GM21717 (cell line): ENCODE results near the gene STMN3.
"Not testable (repeated sequence)": the region's sequence is repeated elsewhere in the genome, so short reads cannot be mapped to it uniquely, and the experiment has no call there.

Experiments
- ATAC-seq: cut with Tn5 transposase; IDR thresholded peaks from one replicate; pipeline ENCODE4 v1.9.1; 2021; ENCODE audit warnings: mild to moderate bottlenecking, moderate library complexity; ENCODE audit not compliant: unreplicated experiment

The STMN3 gene

DNA sequence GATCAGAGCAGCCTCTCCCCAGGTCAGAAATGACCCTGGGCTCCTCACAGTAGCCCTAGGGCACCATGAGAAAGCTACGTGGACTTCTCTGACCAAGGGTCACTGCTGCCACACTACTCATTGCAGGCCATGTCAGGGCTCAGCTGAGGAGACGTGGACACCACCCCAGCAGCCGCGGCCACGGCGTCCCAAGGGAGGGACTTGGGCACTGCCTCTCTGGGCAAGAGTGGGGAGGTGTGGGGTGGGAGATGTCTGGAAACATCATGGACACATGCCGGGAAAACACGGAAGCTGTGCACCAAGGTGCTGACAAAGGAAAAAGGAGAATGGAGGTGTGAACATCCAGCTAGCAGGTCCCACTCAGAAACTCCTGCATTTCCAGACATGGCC is 35.4 kb downstream of the STMN3 start:
- ATAC-seq, result no peak

DNA sequence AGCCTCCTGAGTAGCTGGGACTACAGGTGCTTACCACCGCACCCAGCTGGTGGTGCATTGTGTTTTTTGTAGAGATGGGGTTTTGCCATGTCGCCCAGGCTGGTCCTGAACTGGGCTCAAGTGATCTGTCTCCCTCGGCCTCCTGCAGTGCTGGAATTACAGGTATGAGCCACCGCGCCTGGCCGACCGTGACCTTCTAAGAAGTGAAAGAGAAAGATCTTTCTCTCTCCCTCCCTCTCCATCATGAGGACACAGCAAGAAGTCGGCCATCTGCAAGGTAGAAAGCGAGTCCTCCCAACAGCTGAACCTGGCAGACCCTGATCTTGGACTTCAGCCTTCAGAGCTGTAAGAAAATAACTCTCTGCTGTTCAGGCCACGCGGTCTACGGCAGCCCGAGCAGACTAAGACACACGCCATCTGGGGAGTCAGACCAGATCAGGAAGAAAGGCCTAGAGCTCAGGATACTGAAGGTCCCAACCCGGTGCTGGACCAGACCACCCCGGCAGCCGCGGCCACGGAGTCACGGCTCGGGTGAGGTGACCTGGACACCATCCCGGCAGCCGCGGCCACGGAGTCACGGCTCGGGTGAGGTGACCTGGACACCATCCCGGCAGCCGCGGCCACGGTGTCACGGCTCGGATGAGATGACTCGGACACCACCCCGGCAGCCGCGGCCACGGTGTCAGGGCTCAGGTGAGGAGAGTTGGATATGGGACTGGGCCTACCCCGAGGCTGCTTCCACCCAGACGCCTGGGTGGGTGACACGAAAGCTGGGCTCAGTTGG is 35.9 kb downstream of the STMN3 start:
- ATAC-seq, result no peak

DNA sequence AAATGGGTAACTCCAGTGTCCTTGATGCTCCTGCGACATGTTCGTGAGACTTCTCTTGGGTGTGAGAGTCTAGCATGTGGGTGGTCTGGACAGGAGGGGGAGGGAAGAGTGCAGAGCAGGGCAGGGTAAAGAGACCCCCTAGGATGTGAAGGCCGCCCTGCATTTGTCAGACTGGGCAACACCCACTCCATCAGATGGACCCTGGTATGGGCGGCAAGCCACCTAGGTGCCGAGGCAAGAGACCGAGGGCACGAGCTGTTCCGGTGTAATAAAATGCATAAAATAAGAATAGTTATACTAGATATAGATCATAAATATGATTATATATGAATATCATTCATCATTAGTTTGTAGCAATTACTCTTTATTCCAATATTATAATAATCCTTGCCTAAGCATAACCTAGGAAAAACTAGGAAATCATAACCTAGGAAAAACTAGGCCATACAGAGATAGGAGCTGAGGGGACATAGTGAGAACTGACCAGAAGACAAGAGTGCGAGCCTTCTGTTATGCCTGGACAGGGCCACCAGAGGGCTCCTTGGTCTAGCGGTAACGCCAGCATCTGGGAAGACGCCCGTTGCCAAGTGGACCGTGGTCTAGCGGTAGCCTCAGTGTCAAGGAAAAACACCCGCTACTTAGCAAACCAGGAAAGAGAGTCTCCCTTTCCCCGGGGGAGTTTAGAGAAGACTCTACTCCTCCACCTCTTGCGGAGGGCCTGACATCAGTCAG is 39.2 kb downstream of the STMN3 start:
- not testable (repeated sequence) for ATAC-seq

DNA sequence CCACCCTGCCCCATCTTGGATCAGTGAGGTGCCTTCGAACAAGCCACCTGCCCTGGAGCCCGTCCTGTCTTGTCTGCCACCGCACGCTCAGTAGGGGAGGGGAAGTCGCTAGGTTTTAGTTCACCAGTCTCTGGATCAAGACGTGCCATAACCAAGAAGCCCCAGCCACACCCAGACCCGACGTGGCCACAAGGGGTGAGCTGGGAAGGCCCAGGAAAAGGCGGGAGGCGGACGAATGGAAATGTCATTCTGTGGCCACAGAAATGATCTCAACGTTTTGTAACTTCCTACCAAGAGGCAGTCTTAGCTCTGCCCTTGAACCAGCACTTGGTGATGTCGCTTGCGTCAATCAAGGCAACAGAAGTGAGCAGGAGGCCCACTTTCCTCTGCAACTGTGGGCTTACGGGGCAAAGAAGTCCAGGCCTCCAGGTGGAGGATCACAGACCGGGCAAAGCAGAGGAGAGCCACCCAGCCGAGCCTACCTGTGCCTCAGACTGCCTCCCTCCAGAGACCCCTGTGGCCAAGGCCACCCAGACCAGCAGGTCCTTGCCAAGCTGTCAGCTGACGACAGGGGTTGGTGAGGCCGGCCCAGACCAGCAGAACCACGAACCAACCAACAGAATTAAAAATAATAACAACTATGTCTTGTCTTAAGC is 40.8 kb downstream of the STMN3 start:
- ATAC-seq, result no peak

DNA sequence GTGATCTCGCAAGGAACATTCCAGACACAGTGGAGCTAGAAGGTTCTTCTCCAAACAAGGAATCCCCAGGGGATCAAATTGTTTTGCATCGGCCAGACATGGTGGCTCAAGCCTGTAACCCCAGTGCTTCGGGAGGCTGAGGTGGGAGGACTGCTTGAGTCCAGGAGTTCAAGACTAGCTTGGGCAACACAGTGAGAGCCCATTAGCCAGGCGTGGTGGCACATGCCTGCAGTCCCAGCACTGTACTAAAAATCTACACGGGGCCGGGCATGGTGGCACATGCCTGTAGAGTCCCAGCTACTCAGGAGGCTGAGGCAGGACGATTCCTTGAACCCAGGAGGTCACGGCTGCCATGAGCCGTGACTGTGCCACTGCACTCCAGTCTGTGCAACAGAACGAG is 41.6 kb downstream of the STMN3 start:
- no peak for ATAC-seq

DNA sequence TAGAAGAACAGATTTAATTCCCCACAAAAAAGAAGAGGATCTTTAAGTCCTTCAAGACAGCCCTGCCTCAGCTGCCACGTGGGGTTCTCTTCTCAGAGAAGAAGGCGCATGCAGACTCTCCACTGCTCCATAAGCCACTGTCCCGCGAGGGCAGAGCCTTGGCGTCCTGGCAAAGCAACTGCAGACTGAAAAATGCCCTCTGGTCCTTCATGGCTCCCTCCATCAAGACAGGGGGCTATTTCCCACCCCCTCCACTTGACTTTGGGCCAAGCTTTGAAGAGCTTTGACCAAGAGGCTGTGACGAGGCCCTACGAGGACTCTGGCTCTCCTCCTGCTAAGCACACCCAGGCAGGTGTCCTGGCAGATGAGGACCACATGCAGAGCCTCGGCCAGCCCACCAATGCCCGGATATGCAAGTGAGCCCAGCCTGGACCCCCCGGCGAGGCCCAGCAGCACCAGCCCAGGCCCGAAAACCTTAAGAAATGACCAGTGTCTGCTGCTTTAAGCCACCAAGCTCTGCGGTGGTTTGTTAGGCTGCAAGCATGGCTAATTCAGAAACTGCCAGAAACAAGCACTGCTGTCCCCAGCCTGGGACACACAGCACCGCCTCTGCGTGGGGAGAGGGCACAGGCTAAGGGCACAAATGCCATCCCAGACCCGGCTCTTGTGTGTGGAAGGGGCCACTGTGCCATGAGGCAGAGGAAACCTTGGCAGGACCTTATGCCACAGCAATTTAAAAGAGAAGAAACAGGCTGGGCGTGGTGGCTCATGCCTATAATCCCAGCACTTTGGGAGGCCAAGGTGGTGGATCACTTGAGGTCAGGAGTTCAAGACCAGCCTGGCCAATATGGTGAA is 42.4 kb downstream of the STMN3 start:
- no peak for ATAC-seq

DNA sequence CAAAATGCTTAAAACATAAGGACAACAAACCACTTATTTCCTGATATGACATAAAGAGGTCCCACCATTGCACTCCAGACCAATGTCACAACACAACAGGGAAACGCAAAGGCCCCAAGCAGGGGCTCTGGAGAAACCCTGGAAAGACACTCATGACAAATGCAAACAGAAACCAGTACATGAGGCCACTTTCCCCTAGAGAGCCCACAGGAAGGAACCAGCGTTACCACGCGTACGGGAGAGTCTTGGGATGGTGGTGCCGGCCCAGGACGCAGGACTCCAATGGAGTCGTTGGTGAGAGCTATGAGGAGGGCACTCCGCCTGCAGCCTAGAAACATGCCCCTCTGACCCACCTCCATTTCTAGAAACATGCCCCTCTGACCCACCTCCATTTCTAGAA is 46.5 kb downstream of the STMN3 start:
- no peak for ATAC-seq

DNA sequence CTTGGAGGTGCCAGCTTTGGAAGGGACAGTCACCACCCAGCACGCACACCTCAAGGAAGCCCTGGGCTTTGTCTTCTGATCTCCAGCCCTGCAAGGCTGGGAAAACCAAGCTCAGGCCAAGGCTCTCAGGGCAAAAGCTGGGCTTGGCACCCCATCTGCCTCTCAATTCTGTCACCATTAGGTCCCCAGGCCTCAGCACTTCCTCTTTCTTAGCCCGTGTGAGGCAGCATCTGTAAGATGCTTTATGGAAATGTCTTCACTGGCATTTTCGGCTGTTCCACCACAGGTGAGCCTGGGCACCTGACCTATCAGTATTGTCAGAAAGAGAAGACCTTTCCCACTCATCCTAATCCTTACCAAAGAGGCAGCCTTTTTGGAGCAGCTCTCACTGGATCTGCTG is 50.9 kb downstream of the STMN3 start:
- no peak for ATAC-seq

DNA sequence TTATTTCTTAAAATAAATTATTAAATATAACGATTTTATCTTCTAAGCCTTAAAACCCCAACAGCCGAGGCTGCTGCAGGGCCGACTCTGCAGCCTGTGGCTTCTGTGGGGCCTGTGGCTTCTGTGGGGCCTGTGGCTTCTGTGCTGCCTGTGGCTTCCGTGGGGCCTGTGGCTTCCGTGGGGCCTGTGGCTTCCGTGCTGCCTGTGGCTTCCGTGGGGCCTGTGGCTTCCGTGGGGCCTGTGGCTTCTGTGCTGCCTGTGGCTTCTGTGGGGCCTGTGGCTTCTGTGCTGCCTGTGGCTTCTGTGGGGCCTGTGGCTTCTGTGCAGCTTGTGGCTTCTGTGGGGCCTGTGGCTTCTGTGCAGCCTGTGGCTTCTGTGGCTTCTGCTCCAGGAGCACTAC is 51.5 kb downstream of the STMN3 start:
- ATAC-seq, result not testable (repeated sequence)

DNA sequence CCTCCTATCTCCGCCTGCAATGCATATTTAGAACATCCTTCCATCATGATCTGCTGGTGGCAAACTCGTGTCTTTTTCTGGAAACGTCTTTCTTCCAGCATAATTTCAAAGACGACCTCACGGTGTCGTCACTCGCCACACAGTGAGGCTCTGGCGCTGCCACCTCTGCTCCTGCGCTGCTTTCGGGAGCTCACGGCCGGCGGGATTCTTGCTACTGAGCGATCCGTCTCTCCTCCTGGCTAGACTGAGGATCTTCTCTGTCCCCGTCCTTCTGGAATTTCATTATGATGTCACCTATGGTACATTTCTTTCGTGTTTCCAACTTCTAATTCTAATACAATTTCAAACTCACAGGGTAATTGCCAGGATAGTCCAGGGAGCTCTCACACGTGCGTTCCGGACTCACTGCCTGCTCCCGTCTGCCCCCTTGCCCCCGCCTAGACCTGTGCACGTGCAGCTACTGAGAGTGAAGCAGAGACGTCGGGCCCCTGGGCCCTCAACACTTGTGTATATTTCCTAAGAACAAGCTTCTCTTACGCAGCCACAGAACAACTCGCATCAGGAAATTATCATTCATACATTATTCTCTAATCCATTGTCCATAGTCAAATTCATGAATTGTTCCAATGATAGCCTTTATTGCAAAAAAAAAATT is 53.7 kb downstream of the STMN3 start:
- ATAC-seq, result no peak

DNA sequence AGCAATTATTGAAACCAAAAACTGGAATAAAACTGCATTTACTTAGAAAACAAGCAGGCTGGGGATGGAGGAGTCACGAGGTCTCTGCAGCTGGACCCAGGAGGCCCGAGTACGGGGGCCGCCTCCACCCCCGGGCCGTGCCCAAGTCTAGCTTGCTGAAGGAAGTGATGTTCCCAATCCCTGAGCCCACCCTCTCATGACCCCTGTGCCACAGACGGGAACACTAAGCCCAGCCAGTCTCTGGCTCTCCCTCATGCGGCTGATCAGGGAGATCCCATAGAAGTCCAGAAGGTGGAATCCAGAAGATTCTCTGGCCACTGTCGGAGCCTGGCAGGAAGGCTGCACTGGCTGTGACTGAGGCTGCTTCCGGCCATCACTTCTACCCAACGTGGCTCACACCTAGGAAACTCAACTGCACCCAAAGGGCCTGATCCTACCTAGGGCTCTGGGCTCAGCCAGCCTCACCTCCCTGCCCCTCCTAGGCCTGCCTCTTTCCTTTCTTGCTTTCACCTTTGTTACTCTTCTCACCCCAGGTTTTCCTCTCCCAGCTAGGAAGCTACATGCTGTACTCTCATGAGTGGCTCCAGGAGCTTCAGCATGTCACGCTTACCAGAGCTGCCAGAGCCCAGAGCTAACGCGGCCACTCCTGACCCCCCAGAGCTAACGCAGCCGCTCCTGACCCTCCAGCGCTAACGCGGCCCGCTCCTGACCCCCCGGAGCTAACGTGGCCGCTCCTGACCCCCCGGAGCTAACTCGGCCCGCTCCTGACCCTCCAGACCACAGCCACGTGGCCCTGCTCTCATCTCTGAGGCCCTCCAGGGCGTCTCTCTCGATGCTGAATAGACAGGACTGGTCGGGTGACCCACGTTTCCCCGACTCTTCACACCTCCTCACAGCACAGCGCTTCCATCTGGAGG is 54.5 kb downstream of the STMN3 start:
- ATAC-seq, result no peak

DNA sequence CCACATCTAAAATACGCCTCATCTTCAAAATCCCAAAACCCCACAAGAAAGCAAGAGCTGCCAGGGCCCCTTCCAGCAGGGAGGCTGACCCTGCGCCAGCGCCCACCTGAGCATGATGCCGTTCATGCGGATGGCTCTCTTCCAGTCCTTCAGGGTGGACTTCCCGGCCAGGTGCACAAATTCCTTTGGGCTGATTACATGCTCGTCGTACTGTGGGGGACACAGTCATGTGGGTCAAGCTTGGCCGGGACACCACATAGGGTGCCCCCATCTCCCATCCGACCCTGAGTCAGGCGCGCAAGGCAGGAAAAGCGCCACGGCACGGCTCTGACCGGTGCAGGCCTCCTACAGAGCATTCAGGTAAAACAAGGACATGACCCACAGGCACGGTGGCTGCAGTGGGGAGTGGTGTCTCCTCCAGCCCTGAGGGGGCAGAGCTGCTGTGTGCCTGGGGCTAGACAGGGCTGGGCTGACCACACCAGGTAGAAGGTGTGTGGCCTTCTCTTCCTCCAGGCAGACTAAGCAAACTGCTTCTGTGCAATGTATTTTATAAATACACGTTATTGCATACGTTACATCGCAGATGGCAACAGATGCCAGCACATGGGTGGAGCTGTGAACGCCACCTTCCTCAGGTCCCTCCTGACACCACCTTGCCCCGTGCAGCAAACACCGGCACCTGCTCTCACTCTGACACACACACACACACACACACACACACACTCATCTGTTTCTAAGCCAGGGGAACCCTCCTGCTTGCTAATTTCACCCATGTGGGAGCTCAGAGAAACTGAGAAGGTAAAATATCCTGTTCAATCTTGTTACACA is 55.4 kb downstream of the STMN3 start:
- no peak for ATAC-seq

DNA sequence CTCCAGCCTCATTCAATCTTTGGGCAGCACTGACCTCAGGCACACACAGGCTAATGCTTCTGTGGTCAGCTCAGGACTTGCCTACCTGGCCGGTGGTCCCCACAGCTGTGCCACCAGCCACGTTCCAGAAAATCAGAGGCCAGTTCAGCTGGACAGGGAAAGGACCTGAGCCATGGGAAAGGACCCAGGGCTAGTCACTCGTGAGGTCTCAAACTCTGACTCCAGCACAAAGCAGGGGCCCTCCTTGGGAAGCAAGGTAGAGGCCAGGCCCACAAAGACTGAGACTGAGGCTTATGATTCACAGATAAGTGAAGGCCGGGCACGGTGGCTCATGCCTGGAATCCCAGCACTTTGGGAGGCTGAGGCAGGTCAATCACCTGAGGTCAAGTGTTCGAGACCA is 56.8 kb downstream of the STMN3 start:
- no peak for ATAC-seq

DNA sequence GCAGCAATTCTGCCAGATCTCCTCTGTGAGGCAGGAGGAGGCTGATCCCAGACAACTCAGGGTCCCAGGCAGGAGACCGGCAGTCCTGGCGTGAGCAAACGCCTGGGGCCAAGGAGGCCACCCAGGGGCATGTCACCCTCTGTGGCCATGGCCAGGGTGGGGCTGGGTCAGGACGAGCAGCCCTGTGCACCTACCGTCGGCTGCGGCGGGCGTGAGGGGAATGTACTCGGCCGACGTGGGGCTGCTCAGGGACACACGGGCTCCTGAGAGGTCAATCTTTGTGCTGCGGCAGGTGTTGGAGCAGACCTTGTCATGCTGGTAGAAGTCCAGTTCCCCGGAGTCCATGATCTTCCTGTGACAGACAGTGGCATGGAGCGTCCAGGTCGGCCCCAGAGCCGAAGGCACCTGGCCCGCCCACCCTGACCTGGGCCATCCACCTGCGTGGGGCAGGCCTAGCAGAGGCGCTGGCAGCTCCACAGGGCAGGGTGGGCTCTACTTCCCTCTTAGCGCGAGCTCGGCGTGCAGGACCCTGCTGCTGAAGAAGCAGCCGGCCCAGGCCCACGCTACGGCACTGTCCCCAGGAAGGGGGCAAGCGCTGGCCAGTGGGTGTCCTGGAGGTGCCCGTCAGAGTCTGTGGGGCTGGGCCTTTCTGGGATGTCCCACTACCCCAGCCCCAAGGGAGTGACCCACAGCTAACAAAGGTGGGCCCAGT is 57.7 kb downstream of the STMN3 start:
- no peak for ATAC-seq

DNA sequence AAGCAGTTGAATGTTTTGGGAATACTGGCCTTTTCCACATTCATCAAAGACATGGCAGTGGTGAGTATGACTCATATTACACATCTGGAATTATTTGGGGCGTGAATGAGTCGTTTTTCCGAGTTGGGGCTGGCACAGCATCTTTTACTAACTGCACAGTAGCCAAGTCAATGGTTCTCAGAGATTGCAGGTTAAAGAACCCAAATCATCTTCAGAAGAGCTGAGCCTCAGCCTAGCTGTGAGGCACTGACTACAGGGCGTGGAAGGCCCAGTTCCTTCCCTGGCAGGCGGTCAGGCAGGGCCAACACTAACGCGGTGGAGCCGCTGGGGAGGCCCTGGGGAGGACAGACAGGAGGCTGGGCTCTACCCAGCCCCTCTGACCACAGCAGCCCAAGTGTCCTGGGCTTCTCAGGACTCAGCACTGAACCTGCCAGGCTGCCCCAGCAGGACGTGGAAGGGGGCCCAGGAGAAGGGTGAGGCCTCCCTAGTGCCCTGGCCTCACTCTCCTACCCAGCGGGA is 59.1 kb downstream of the STMN3 start:
- no peak for ATAC-seq

DNA sequence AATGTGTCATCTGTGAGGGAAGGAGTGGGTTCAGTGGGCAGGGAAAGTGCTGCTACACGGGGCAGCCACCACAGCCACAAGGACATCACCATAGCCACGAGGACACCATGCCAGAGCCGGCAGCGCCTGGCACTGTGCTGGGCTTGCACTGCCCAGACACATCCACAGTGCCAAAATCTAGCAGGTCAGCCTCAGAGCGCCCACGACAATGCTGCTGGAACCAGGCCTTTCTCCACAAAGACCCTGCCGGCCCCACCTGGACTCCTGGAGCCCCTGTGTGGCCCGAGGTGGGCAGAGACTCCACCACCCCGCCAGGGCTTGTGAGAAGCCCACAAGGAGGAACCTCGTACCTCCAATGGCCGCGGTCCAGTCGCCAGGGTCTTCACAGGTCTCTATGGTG is 60.6 kb downstream of the STMN3 start:
- no peak for ATAC-seq

DNA sequence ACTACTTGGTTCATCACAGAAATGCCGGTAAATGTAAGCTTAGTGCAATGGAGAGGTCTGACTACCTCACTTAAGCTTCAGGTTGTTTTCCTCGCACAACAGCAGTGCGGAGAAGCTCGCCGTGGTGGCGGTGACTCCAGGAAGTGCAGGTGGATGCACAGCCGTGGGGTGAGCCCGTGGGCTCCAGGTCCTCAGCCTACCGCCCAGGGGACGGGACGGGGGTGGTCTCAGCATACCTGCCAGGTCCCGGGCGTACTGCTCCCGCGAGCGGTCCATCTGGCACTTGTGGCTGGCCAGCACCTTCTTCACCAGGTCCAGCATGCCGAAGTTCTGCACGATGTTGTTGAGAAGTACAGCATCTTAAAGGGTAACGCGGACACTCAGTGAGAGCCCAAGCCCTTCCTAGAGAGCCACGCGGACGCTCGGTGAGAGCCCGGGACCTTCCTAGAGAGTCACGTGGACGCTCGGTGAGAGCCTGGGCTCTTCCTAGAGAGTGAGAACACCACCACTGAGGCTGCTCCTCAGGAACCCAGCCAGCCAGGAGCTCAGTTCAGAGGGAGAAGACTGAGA is 61.4 kb downstream of the STMN3 start:
- no peak for ATAC-seq
